Gastroesophageal sphincter (tissue), 3 donors: Measurements from ENCODE around the gene SCFD2.

ENCODE experiments used
- EP300 ChIP-seq: sonication (generic); formaldehyde crosslinking; IDR thresholded peaks from one replicate; pipeline ENCODE4 v1.6.1; 2017; ENCODE audit warnings: antibody characterized with exemption, mild to moderate bottlenecking
- TF ChIP-seq, protein P1 (sequence below), 4 experiments: fragments of 200-600 bp in 2 of 4; fragments of 450-650 bp in 2 of 4; sonication (generic) in 1 of 4; IDR thresholded peaks; one replicate each; pipeline ENCODE4 v1.5.1; 2017 to 2019; ENCODE audit warnings: antibody characterized with exemption in 4 of 4, mild to moderate bottlenecking in 2 of 4, moderate library complexity in 2 of 4

DNA sequence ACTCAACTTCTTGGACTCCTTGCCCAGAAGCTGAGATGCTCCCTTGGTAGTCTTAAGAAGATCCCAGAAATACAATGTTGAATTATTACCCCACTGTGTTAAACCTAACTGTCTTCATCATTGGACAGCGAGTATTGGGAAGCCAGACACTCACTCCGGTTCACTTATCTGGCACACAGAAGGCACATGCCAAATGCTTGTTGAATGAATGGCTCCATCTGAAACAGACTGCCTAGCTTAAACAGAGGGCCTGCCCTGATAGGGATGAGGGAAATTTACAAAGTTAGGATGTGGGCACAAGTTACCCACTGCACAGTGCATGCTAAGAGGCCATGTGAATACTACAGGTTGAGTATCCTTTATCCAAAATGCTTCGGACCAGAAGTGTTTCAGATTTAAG is 424.4 kb downstream of the SCFD2 start:
- TF ChIP-seq EP300 = no peak
- TF ChIP-seq, protein P1, sequence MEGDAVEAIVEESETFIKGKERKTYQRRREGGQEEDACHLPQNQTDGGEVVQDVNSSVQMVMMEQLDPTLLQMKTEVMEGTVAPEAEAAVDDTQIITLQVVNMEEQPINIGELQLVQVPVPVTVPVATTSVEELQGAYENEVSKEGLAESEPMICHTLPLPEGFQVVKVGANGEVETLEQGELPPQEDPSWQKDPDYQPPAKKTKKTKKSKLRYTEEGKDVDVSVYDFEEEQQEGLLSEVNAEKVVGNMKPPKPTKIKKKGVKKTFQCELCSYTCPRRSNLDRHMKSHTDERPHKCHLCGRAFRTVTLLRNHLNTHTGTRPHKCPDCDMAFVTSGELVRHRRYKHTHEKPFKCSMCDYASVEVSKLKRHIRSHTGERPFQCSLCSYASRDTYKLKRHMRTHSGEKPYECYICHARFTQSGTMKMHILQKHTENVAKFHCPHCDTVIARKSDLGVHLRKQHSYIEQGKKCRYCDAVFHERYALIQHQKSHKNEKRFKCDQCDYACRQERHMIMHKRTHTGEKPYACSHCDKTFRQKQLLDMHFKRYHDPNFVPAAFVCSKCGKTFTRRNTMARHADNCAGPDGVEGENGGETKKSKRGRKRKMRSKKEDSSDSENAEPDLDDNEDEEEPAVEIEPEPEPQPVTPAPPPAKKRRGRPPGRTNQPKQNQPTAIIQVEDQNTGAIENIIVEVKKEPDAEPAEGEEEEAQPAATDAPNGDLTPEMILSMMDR (IDR thresholded peaks at IDR 0.05) = no peak
